AG09319 (cell line): ENCODE data around the gene TNS4.

Experiments
- DNase-seq: peaks from one replicate; pipeline ENCODE4 v3.0.0-alpha.2; 2010; ENCODE audit warnings: low read depth; ENCODE audit errors: extremely low read depth
- CTCF ChIP-seq: IDR thresholded peaks from 2 replicates; pipeline ENCODE4 v1.5.1; 2011; ENCODE audit warnings: low read depth, mild to moderate bottlenecking, inconsistent platforms, low read length, moderate library complexity

The TNS4 gene

GRCh38 chr17:40479754-40480480, 21.5 kb downstream of the TNS4 start:
- DNase-seq = no peak
- no peak for TF ChIP-seq CTCF

GRCh38 chr17:40478486-40478885, 22.9 kb downstream of the TNS4 start:
- no peak for DNase-seq
- no peak for TF ChIP-seq CTCF

- no peak for DNase-seq
- TF ChIP-seq CTCF = no peak
Observed at GRCh38 chr17:40477796-40478195, 23.6 kb downstream of the TNS4 start.

GRCh38 chr17:40475234-40475908, 26.1 kb downstream of the TNS4 start:
- DNase-seq = no peak
- TF ChIP-seq CTCF = no peak

GRCh38 chr17:40474419-40475002, 26.9 kb downstream of the TNS4 start:
- TF ChIP-seq CTCF = no peak
- DNase-seq = no peak

- no peak for DNase-seq
- TF ChIP-seq CTCF = no peak
Observed at GRCh38 chr17:40473573-40474365, 27.7 kb downstream of the TNS4 start.
